Endothelial cell of umbilical vein (primary cell): ENCODE data around the gene SUCNR1. TPM values are rescaled to one million over a fixed set of nuclear protein-coding genes. Genes with fewer than 3 reads are reported as not detected.
"Not testable (repeated sequence)": the region's sequence is repeated elsewhere in the genome, so short reads cannot be mapped to it uniquely, and the experiment has no call there.

Source experiments
- BruUV-seq: library from RNA; stranded (reverse); fragments of 400-500 nt; replicated peaks from 2 replicates; lab custom pipeline; 2021; lab: Mats Ljungman, UMichigan
- CTCF ChIA-PET: fragments of 300-600, 350-600 bp; sonication (Branson Sonifier 250); formaldehyde crosslinking; loops from one replicate; lab custom pipeline; 2021; ENCODE audit warnings: antibody characterized with exemption, inconsistent platforms; lab: Charles Lee
- POLR2A ChIA-PET: fragments of 300-600, 350-600 bp; sonication (Branson Sonifier 250); formaldehyde crosslinking; loops from one replicate; lab custom pipeline; 2021; ENCODE audit warnings: antibody characterized with exemption, inconsistent platforms; lab: Charles Lee
- DNase-seq: peaks from one replicate; pipeline ENCODE4 v3.0.0-alpha.2; 2011; ENCODE audit warnings: low read depth, low spot score
- FAIRE-seq: peaks from 2 replicates; lab custom pipeline; 2011; peaks lifted over from hg19 to GRCh38; lab: Jason Lieb, UNC
- H2AFZ ChIP-seq: 2 replicates; pipeline ENCODE4 v1.6.0; 2012; ENCODE audit warnings: low read depth, low read length, control low read depth, inconsistent platforms
- H3K27ac ChIP-seq: 2 replicates; pipeline ENCODE4 v1.5.1; 2011; ENCODE audit warnings: low read depth, mild to moderate bottlenecking, control low read depth, low read length, moderate library complexity; ENCODE audit not compliant: insufficient read depth
- H3K27me3 ChIP-seq, 2 experiments: 2 replicates each; pipeline versions ENCODE4 v1.6.0 to v1.6.1; 2011; ENCODE audit warnings: low read length in 2 of 2, mixed read lengths in 1 of 2; ENCODE audit not compliant: control insufficient read depth in 2 of 2, insufficient read depth in 2 of 2
- H3K36me3 ChIP-seq, 2 experiments: 2 replicates in 1 of 2; 3 replicates in 1 of 2; pipeline ENCODE4 v1.5.1; 2011; ENCODE audit warnings: low read length in 2 of 2, mild to moderate bottlenecking in 1 of 2, moderate library complexity in 1 of 2; ENCODE audit not compliant: control insufficient read depth in 2 of 2, insufficient read depth in 2 of 2; ENCODE audit errors: extremely low read depth in 1 of 2
- H3K4me1 ChIP-seq: 3 replicates; pipeline ENCODE4 v1.5.1; 2011; ENCODE audit warnings: mild to moderate bottlenecking, low read length; ENCODE audit not compliant: control insufficient read depth, insufficient read depth; ENCODE audit errors: extremely low read depth
- H3K4me2 ChIP-seq: 2 replicates; pipeline ENCODE4 v1.6.1; 2011; ENCODE audit warnings: low read length, control low read depth, mixed read lengths; ENCODE audit not compliant: insufficient read depth
- H3K4me3 ChIP-seq, 3 experiments: fragments of 200-600 bp in 1 of 3; sonication (generic), shearing (Covaris generic) in 1 of 3; replicated peaks in 1 of 3; 2 replicates each; pipeline ENCODE4 v1.5.1; 2011 to 2016; ENCODE audit warnings: control low read depth in 3 of 3, low read length in 3 of 3, mild to moderate bottlenecking in 2 of 3, inconsistent platforms in 1 of 3, low read depth in 1 of 3, moderate library complexity in 1 of 3; ENCODE audit not compliant: insufficient read depth in 1 of 3
- H3K79me2 ChIP-seq: 2 replicates; pipeline ENCODE4 v1.6.0; 2012; ENCODE audit warnings: low read length, inconsistent platforms; ENCODE audit not compliant: control insufficient read depth, insufficient read depth
- H3K9ac ChIP-seq: replicated peaks from 2 replicates; pipeline ENCODE3; 2011; ENCODE audit warnings: low read length, control low read depth; ENCODE audit not compliant: insufficient read depth; ENCODE audit errors: extremely low read depth
- H3K9me1 ChIP-seq: replicated peaks from 3 replicates; pipeline ENCODE4 v1.6.0; 2011; ENCODE audit warnings: mild to moderate bottlenecking, low read length; ENCODE audit not compliant: control insufficient read depth, insufficient read depth; ENCODE audit errors: extremely low read depth
- H3K9me3 ChIP-seq: replicated peaks from 2 replicates; pipeline ENCODE4 v1.5.1; 2012; ENCODE audit warnings: low read length, inconsistent platforms; ENCODE audit not compliant: control insufficient read depth, insufficient read depth
- H4K20me1 ChIP-seq: replicated peaks from 2 replicates; pipeline ENCODE3; 2011; ENCODE audit warnings: mild to moderate bottlenecking, low read length; ENCODE audit not compliant: control insufficient read depth, insufficient read depth; ENCODE audit errors: extremely low read depth
- EZH2 ChIP-seq: IDR thresholded peaks from 2 replicates; pipeline ENCODE4 v1.6.1; 2012; ENCODE audit warnings: borderline replicate concordance, low read depth, mild to moderate bottlenecking, moderate library complexity, low read length, inconsistent platforms; ENCODE audit not compliant: severe bottlenecking
- FOS ChIP-seq: IDR thresholded peaks from 2 replicates; pipeline ENCODE4 v1.6.1; 2011; ENCODE audit warnings: mild to moderate bottlenecking, low read length, moderate library complexity, borderline replicate concordance; ENCODE audit not compliant: insufficient read depth
- POLR2AphosphoS5 ChIP-seq: IDR thresholded peaks from 2 replicates; pipeline ENCODE4 v1.6.1; 2012; ENCODE audit warnings: low read depth, mild to moderate bottlenecking, control low read depth, low read length, moderate library complexity; ENCODE audit not compliant: insufficient read depth
- dilution Hi-C: fragments of 300-500 bp; cut with MboI; formaldehyde crosslinking; loops from one replicate; pipeline ENCODE4 v1.15.0; 2019; ENCODE audit warnings: low sequenced_read_pairs; ENCODE audit not compliant: extremely low pct_ligation_motif_present
- intact Hi-C: fragments of 100-400 bp; cut with micrococcal nuclease; formaldehyde crosslinking; loops from one replicate; pipeline ENCODE4 v1.10.0; 2022
- polyA plus RNA-seq, 4 experiments: library from polyadenylated mRNA; depleted of rRNA in 3 of 4; stranded (reverse) in 3 of 4; unstranded in 1 of 4; fragments of >200 nt; gene quantifications; 2 replicates each; pipeline versions ENCODE4 v1.2.1 to v1.2.3, GENCODE V29; 2011 to 2012; ENCODE audit warnings: missing spikeins in 1 of 4
- total RNA-seq: library from RNA; stranded (reverse); gene quantifications from 2 replicates; pipeline ENCODE4 v1.2.3, GENCODE V29; 2021
- TF ChIP-seq, protein P1 (sequence below), 2 donors: IDR thresholded peaks; 1 replicate in 1 of 2; 2 replicates in 1 of 2; pipeline ENCODE4 v1.5.1; 2011; ENCODE audit warnings: low read length in 2 of 2, mild to moderate bottlenecking in 2 of 2, moderate library complexity in 2 of 2, control low read depth in 1 of 2, inconsistent platforms in 1 of 2, low read depth in 1 of 2; ENCODE audit not compliant: insufficient read depth in 1 of 2; ENCODE audit errors: extremely low read depth in 1 of 2

The SUCNR1 gene
- total and polyA plus RNA-seq, 2 donors (not counting 3 experiments of a cell fraction or from before 2014, with no cell fraction given): not detected

DNA sequence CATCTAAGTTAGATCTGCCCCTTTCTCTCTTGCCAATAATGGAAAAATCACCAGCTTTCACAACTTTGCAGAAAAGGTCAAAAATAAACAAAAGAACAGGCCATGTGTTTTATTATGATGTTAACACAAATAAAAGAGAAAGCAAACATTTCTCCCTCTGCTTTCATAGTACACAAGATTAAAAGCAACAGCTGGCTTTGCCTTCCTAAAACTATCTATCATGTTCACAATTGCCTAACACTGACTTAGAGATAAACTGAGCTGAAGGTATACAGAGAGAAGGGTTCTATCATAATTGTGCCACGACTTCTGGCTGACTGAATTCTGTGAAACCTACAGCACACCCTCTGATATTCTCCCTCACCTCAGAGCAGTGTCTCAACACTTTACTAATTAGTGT is 30.2 kb upstream of the SUCNR1 start:
- Histone ChIP-seq H3K4me1 (peaks cover 12% of the 10 kb centered on the region), H3K27me3 (no peaks in the 10 kb centered on the region), H3K9me1 (no peaks in the 10 kb centered on the region), H3K9ac (no peak overlapping the region), H3K4me2 (no peak overlapping the region), H2AFZ (peak overlapping the region; percentile 68), H3K79me2 (no peaks in the 10 kb centered on the region), H3K36me3 (no peaks in the 10 kb centered on the region), H4K20me1 (no peaks in the 10 kb centered on the region), H3K9me3 (no peaks in the 10 kb centered on the region), H3K4me3 (no peak overlapping the region), H3K27ac (no peak overlapping the region)
- intact Hi-C loops: loop anchor here (5.0 to 10.0 kb wide), 2 partner anchors 676 to 732 kb away; no protein-coding TSS in a partner anchor
- TF ChIP-seq FOS: no peak
- DNase-seq (no peak), FAIRE-seq (no peak)
- CTCF ChIA-PET: interaction anchor here (0.7 to 1.2 kb wide), 3 partner anchors 73 to 404 kb away, joined by 3 to 5 read pairs (median 5); no protein-coding TSS in a partner anchor
- BruUV-seq: no TSS peak
- dilution Hi-C loops: no loop called here
- POLR2A ChIA-PET: no interaction called here

DNA sequence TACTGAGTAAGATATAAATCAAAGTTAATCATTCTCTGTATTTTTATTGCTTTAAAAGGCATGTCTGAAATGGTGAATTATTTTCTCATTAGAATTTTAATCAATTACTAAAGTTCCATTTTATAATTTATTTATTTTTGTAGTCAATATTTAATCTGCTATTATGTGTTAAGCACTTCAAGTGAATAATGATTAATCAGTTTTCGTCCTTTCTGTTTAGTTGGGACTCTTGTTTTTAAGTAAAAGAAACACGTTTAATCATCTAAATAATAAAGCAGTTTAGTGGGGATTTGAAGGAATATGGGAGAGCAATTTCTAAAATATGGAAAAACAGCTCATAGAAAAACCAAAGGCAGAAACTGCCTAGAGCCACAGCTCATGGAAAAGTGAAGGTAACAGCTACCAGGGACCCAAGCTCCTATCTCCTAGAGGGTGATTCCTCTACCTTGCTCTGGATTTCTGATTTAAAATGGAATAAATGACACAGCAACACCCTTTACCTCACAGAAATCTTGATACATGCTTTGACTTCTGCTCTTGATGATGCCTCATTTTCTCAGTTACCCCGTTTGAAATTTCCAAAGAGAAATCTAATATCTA is 28.0 kb upstream of the SUCNR1 start:
- dilution Hi-C loops: no loop called here
- Histone ChIP-seq H3K4me2 (no peak overlapping the region), H3K27ac (no peak overlapping the region), H3K9me3 (no peaks in the 10 kb centered on the region), H3K9ac (no peak overlapping the region), H4K20me1 (no peaks in the 10 kb centered on the region), H3K4me3 (no peak overlapping the region), H3K9me1 (no peaks in the 10 kb centered on the region), H3K27me3 (no peaks in the 10 kb centered on the region), H2AFZ (no peak overlapping the region), H3K36me3 (no peaks in the 10 kb centered on the region), H3K79me2 (no peaks in the 10 kb centered on the region), H3K4me1 (peaks cover 8% of the 10 kb centered on the region)
- FAIRE-seq (no peak), DNase-seq (no peak)
- BruUV-seq: no TSS peak
- TF ChIP-seq POLR2AphosphoS5: no peak
- no peak for TF ChIP-seq EZH2
- TF ChIP-seq, protein P1, sequence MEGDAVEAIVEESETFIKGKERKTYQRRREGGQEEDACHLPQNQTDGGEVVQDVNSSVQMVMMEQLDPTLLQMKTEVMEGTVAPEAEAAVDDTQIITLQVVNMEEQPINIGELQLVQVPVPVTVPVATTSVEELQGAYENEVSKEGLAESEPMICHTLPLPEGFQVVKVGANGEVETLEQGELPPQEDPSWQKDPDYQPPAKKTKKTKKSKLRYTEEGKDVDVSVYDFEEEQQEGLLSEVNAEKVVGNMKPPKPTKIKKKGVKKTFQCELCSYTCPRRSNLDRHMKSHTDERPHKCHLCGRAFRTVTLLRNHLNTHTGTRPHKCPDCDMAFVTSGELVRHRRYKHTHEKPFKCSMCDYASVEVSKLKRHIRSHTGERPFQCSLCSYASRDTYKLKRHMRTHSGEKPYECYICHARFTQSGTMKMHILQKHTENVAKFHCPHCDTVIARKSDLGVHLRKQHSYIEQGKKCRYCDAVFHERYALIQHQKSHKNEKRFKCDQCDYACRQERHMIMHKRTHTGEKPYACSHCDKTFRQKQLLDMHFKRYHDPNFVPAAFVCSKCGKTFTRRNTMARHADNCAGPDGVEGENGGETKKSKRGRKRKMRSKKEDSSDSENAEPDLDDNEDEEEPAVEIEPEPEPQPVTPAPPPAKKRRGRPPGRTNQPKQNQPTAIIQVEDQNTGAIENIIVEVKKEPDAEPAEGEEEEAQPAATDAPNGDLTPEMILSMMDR (IDR thresholded peaks at IDR 0.05; ENCODE audit: extremely low read depth in 1 of 2, insufficient read depth in 1 of 2, low read depth in 1 of 2, low read length in 2 of 2): no peak
- no peak for TF ChIP-seq FOS
- intact Hi-C loops: loop anchor here (10.0 kb wide), 1 partner anchor 729 kb away; no protein-coding TSS in a partner anchor
- POLR2A ChIA-PET: no interaction called here
- CTCF ChIA-PET: interaction anchor here (0.8 to 0.9 kb wide), 4 partner anchors 15 to 406 kb away, joined by 3 read pairs; no protein-coding TSS in a partner anchor

GRCh38 chr3:151850065-151850464 is 23.4 kb upstream of the SUCNR1 start:
- H3K36me3 ChIP-seq, H3K4me3 ChIP-seq, H3K4me2 ChIP-seq, H3K27ac ChIP-seq, H4K20me1 ChIP-seq, H3K4me1 ChIP-seq, H3K27me3 ChIP-seq, BruUV-seq, dilution Hi-C loops, POLR2A ChIA-PET, FAIRE-seq, CTCF ChIA-PET, DNase-seq, H3K79me2 ChIP-seq, H2AFZ ChIP-seq, H3K9me1 ChIP-seq, H3K9ac ChIP-seq, intact Hi-C loops, H3K9me3 ChIP-seq: not testable (repeated sequence)
